NB4 (cell line): ENCODE data around the gene CNKSR3.

Experiments
- DNase-seq: peaks from one replicate; pipeline ENCODE4 v3.0.0; 2010; ENCODE audit warnings: low read depth
- H3K4me3 ChIP-seq: one replicate; pipeline ENCODE4 v1.5.1; 2011; ENCODE audit warnings: mild to moderate bottlenecking, low read depth, low read length, moderate library complexity
- CTCF ChIP-seq: IDR thresholded peaks from one replicate; pipeline ENCODE4 v1.5.1; 2012; ENCODE audit warnings: low read depth, low read length
- MYC ChIP-seq: IDR thresholded peaks from 2 replicates; pipeline ENCODE4 v1.6.1; 2011; ENCODE audit warnings: low read depth, low read length
- POLR2A ChIP-seq: IDR thresholded peaks from 2 replicates; pipeline ENCODE4 v1.6.1; 2011; ENCODE audit warnings: mild to moderate bottlenecking; ENCODE audit not compliant: insufficient read length; ENCODE audit errors: extremely low read depth
- TF ChIP-seq, protein P1 (sequence below): IDR thresholded peaks from 2 replicates; pipeline ENCODE4 v1.6.1; 2011; ENCODE audit warnings: low read depth, low read length

The CNKSR3 gene

GRCh38 chr6:154510144-154510905 lies at the start of gene CNKSR3:
Gene CNKSR3 (minus strand): TSS chr6:154510685. CDS start chr6:154510114, 571 bp downstream.
- TF ChIP-seq MYC = 0 out of 2 replicates have a peak, but pooled peaks have one; percentile 29
- TF ChIP-seq, protein P1, sequence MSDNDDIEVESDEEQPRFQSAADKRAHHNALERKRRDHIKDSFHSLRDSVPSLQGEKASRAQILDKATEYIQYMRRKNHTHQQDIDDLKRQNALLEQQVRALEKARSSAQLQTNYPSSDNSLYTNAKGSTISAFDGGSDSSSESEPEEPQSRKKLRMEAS = no peak; the same call in 1 of the 2 replicates
- no peak for TF ChIP-seq CTCF
- TF ChIP-seq POLR2A = peak; percentile 52
- peak; percentile 77 for DNase-seq
- peak within 1 kb of the TSS; percentile 32 for H3K4me3 ChIP-seq

GRCh38 chr6:154558984-154559383 lies 48.5 kb upstream of the CNKSR3 start:
- TF ChIP-seq, protein P1 = no peak
- TF ChIP-seq POLR2A (no peak), CTCF (no peak), MYC (no peak)
- no peak overlapping the region for H3K4me3 ChIP-seq
- no peak for DNase-seq

DNA sequence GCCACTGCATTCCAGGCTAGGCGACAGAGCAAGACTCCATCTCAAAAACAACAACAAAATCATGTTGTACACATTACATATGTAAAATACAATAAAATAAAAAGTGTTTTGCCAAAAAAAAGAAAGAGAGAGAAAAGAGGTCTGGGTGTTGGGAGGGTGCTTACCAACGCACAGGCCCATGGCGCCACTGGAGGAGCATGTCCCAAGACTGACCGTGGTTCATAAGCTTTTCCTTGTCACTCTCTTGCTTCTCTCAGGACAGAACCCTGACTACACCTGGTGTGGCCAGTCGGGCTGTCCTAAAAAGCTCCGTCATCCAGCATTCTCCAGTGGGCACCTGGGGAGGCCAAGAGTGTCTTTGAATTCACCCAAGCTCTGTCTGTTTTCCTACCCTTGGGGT lies 48.0 kb upstream of the CNKSR3 start:
- DNase-seq = no peak
- TF ChIP-seq CTCF (no peak), MYC (no peak), POLR2A (no peak)
- TF ChIP-seq, protein P1 = no peak

DNA sequence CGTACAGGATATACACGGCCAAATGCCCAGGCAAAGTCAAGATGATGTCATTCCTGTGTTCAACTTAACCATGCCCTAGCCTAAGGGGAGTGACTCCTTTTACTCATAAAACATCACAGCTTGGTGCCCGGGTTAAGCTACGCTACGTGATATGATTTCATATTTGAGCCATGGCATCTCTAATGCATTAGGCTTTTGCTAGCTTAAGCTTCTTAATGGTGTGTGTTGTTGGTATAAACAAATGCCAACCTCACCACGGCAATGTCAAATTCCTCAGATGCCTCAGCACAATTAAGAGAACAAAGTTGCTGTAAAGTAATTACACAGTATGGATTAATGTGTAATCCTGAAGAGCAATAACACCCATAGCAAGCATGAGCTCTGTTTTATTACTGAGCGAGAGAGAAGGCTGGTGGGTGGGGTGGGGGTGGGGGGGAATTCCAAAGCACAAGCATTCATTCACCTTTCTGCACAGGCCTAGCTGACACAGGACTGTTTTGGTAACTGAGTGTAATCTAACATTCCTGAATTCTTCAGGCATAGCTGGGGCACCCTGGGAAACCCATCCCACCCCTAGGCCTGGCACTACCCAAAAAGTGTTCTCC lies 44.7 kb upstream of the CNKSR3 start:
- H3K4me3 ChIP-seq = no peak overlapping the region
- TF ChIP-seq POLR2A = no peak
- TF ChIP-seq MYC = no peak
- TF ChIP-seq CTCF = no peak
- TF ChIP-seq, protein P1 = no peak
- DNase-seq = no peak

More for the DNA sequence above, 48.0 kb upstream of the CNKSR3 start:
- H3K4me3 ChIP-seq = no peak overlapping the region

DNA sequence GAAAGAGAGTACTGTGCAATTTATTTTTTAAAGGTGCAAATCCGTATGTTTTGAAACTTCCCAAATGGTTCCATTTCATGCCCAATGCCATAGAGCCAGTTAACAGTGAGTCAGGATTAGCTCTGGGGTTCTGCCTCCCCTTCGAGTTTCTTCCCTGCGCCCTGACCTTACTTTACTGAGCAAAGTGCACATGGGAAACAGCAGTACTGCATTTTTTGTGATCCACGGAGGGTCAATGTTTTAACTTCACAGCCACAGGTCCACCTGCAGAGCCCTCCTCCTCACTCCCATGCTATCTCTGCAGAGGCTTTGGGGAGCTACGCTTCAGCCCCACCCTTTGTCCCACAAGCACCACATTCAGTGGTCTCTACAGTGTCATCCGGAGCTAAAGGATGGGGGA lies 44.0 kb upstream of the CNKSR3 start:
- TF ChIP-seq MYC (no peak), CTCF (no peak), POLR2A (no peak)
- TF ChIP-seq, protein P1 = no peak
- no peak overlapping the region for H3K4me3 ChIP-seq
- DNase-seq = no peak
